CD14-positive monocyte (primary cell): ENCODE measurements around the gene CACNB2. TPM values are rescaled to one million over a fixed set of nuclear protein-coding genes. Genes with fewer than 3 reads are reported as not detected.

Experiments used
- DNase-seq, 3 donors: peaks; one replicate each; pipeline ENCODE4 v3.0.0-alpha.2; 2011 to 2022
- H2AFZ ChIP-seq: 2 replicates; pipeline ENCODE4 v1.6.0; 2012; ENCODE audit warnings: mild to moderate bottlenecking, low read depth, low read length, inconsistent platforms; ENCODE audit not compliant: insufficient read depth, poor library complexity, severe bottlenecking
- H3K27ac ChIP-seq, 2 donors: 1 replicate in 1 of 2; 2 replicates in 1 of 2; pipeline ENCODE4 v1.5.1; 2012 to 2013; ENCODE audit warnings: low read length in 2 of 2, control low read depth in 1 of 2, inconsistent platforms in 1 of 2, low read depth in 1 of 2, mild to moderate bottlenecking in 1 of 2
- H3K27me3 ChIP-seq, 2 donors: one replicate each; pipeline versions ENCODE4 v1.6.0 to v1.6.1; 2011 to 2013; ENCODE audit warnings: low read length in 2 of 2; ENCODE audit not compliant: control insufficient read depth in 2 of 2, insufficient read depth in 2 of 2
- H3K36me3 ChIP-seq, 2 donors: replicated peaks in 1 of 2; 1 replicate in 1 of 2; 2 replicates in 1 of 2; pipeline versions ENCODE4 v1.5.1 to v1.6.1; 2012 to 2013; ENCODE audit warnings: low read length in 2 of 2, control low read depth in 1 of 2, inconsistent platforms in 1 of 2, mild to moderate bottlenecking in 1 of 2; ENCODE audit not compliant: insufficient read depth in 2 of 2, control insufficient read depth in 1 of 2
- H3K4me1 ChIP-seq, 2 donors: 1 replicate in 1 of 2; 2 replicates in 1 of 2; pipeline versions ENCODE4 v1.5.1 to v1.6.1; 2012 to 2013; ENCODE audit warnings: low read length in 2 of 2, control low read depth in 1 of 2, inconsistent platforms in 1 of 2, mild to moderate bottlenecking in 1 of 2, moderate library complexity in 1 of 2; ENCODE audit not compliant: insufficient read depth in 2 of 2, control insufficient read depth in 1 of 2
- H3K4me2 ChIP-seq: replicated peaks from 2 replicates; pipeline ENCODE3; 2012; ENCODE audit warnings: low read length, moderate library complexity, mild to moderate bottlenecking; ENCODE audit not compliant: poor library complexity, severe bottlenecking; ENCODE audit errors: extremely low read depth
- H3K4me3 ChIP-seq, 3 experiments: fragments of 200-600 bp in 1 of 3; sonication (generic) in 1 of 3; replicated peaks in 1 of 3; 1 replicate in 2 of 3; 2 replicates in 1 of 3; pipeline ENCODE4 v1.5.1; 2011 to 2013; ENCODE audit warnings: low read length in 3 of 3, mild to moderate bottlenecking in 3 of 3, control low read depth in 2 of 3, low read depth in 2 of 3, inconsistent platforms in 1 of 3, moderate library complexity in 1 of 3
- H3K79me2 ChIP-seq: 2 replicates; pipeline ENCODE4 v1.6.0; 2012; ENCODE audit warnings: mild to moderate bottlenecking, control low read depth, inconsistent platforms, low read length, moderate library complexity; ENCODE audit not compliant: insufficient read depth
- H3K9ac ChIP-seq: 2 replicates; pipeline ENCODE4 v1.6.0; 2017; ENCODE audit warnings: low read length, mild to moderate bottlenecking; ENCODE audit not compliant: insufficient read depth, poor library complexity, severe bottlenecking
- H3K9me3 ChIP-seq, 2 donors: replicated peaks in 1 of 2; 1 replicate in 1 of 2; 2 replicates in 1 of 2; pipeline versions ENCODE4 v1.5.1 to v1.6.1; 2012 to 2013; ENCODE audit warnings: low read length in 2 of 2, control low read depth in 1 of 2; ENCODE audit not compliant: control insufficient read depth in 1 of 2, insufficient read depth in 1 of 2
- H4K20me1 ChIP-seq: 2 replicates; pipeline ENCODE4 v1.6.0; 2012; ENCODE audit warnings: mild to moderate bottlenecking, low read length, control low read depth, moderate library complexity; ENCODE audit not compliant: insufficient read depth
- H3K27ac Mint-ChIP-seq, 7 donors: one replicate each; pipeline ENCODE4 v1.8.0; 2020; ENCODE audit warnings: mild to moderate bottlenecking in 7 of 7, mixed read lengths in 7 of 7, moderate library complexity in 6 of 7, inconsistent platforms in 2 of 7
- H3K27me3 Mint-ChIP-seq, 3 donors: one replicate each; pipeline ENCODE4 v1.8.0; 2021 to 2022; ENCODE audit warnings: low read depth in 3 of 3, mild to moderate bottlenecking in 3 of 3, mixed read lengths in 3 of 3, moderate library complexity in 3 of 3, inconsistent platforms in 1 of 3
- H3K36me3 Mint-ChIP-seq, 2 donors: one replicate each; pipeline ENCODE4 v1.8.0; 2020; ENCODE audit warnings: mixed read lengths in 2 of 2, inconsistent platforms in 1 of 2, mild to moderate bottlenecking in 1 of 2
- H3K4me1 Mint-ChIP-seq: one replicate; pipeline ENCODE4 v1.8.0; 2020; ENCODE audit warnings: mild to moderate bottlenecking, mixed read lengths
- H3K4me3 Mint-ChIP-seq, 2 donors: one replicate each; pipeline ENCODE4 v1.8.0; 2020; ENCODE audit warnings: mild to moderate bottlenecking in 2 of 2, mixed read lengths in 2 of 2, moderate library complexity in 1 of 2
- H3K9me3 Mint-ChIP-seq, 7 donors: one replicate each; pipeline ENCODE4 v1.8.0; 2020 to 2022; ENCODE audit warnings: mixed read lengths in 7 of 7, mild to moderate bottlenecking in 6 of 7, moderate library complexity in 6 of 7, inconsistent platforms in 2 of 7
- CTCF ChIP-seq: fragments of 200-600 bp; IDR thresholded peaks from one replicate; pipeline ENCODE4 v1.8.0; 2022; ENCODE audit warnings: antibody characterized with exemption, mild to moderate bottlenecking
- WGBS: methylation state at CpG from one replicate; pipeline ENCODE4 v1.1.5; 2013; ENCODE audit warnings: missing lambda C conversion rate; ENCODE audit not compliant: insufficient coverage; 5-methylcytosine and 5-hydroxymethylcytosine counted together
- intact Hi-C, 2 donors: fragments of 100-400 bp; cut with micrococcal nuclease; formaldehyde crosslinking; loops; one replicate each; pipeline versions ENCODE4 v1.15.0 to v1.15.1; 2023
- polyA plus RNA-seq, 3 donors: library from polyadenylated mRNA; depleted of rRNA in 1 of 3; unstranded in 2 of 3; stranded (reverse) in 1 of 3; fragments of 300-500 nt in 2 of 3; fragments of >200 nt in 1 of 3; fragmentation: Illumina TruSeq in 2 of 3; gene quantifications; 1 replicate in 2 of 3; 2 replicates in 1 of 3; pipeline ENCODE4 v1.2.3, GENCODE V29; 2012 to 2021

Gene CACNB2
- polyA plus RNA-seq, 3 donors, result 0.05 TPM; not detected in 2

DNA sequence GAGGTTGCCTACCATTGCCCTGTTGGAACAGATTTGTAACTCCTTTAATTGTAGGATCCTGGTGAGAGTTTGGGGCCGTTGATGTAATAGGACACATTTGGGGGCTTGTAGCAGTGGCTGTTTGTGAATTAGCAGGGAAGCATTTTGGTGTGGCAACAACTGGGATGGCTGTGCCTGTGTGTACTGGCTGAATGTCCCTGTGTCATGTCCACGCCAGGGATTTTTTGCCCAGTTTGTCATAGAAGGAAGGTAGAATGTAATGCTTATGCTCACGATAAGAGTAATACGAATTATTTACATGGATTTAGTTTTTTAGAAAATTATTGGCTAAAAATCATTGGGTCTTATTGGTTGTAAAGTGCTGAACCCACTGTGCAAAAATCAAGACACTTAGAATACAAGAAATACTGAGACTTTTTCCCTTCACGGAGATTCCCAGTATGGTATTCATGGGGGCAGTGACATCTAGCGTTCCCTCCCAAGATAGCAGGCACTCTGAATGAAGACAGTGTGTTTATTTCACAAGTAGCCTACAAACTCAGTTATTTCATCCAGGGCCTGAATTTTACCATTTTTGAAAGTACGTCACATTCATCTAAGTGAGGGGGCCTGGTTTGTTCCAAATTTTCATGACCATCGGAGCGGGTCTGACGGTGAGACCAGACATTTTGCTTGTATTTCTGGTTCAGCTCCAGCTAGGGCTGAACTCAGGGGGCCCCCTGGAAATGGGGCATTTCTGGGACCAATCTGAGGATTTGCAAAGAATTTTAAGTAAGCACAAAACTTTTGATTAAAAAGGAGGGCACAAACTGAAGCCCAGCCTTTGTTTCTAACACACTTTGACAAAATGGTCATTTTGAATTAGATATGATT lies 74.7 kb downstream of the CACNB2 start:
- TF ChIP-seq CTCF, result peak; percentile 80
- Histone ChIP-seq H2AFZ (no peak overlapping the region), H3K36me3 (no peaks in the 10 kb centered on the region), H3K4me3 (no peak overlapping the region), H3K4me2 (no peak overlapping the region), H3K9ac (no peak overlapping the region), H3K4me1 (peaks cover 5 to 6% of the 10 kb centered on the region in 2 donors), H4K20me1 (no peaks in the 10 kb centered on the region), H3K79me2 (no peaks in the 10 kb centered on the region), H3K9me3 (no peaks in the 10 kb centered on the region), H3K27ac (no peak overlapping the region), H3K27me3 (no peaks in the 10 kb centered on the region)
- DNase-seq, result peak; percentile 4 to 22 (median 7)
- Mint-ChIP-seq H3K9me3 (no peaks in the 10 kb centered on the region), H3K36me3 (no peaks in the 10 kb centered on the region), H3K27me3 (peaks cover 0 to 5% (median 2%) of the 10 kb centered on the region in 3 donors), H3K4me1 (peaks cover 11% of the 10 kb centered on the region), H3K27ac (no peak overlapping the region), H3K4me3 (no peak overlapping the region)
- intact Hi-C loops, result no loop called here
- 61% methylated on average over 5 of the region's 10 CpGs for WGBS

- Histone ChIP-seq H3K9ac (no peak overlapping the region), H3K79me2 (no peaks in the 10 kb centered on the region), H2AFZ (no peak overlapping the region), H4K20me1 (no peaks in the 10 kb centered on the region), H3K27me3 (no peaks in the 10 kb centered on the region), H3K9me3 (no peaks in the 10 kb centered on the region), H3K4me2 (no peak overlapping the region), H3K27ac (no peak overlapping the region), H3K4me3 (no peak overlapping the region), H3K4me1 (peaks cover 5 to 6% of the 10 kb centered on the region in 2 donors), H3K36me3 (no peaks in the 10 kb centered on the region)
- WGBS, result no CpG with 5 or more reads among the region's 2 CpGs
- H3K9me3 Mint-ChIP-seq, result no peaks in the 10 kb centered on the region
- peaks cover 11% of the 10 kb centered on the region for H3K4me1 Mint-ChIP-seq
- intact Hi-C loops, result no loop called here
- H3K36me3 Mint-ChIP-seq, result no peaks in the 10 kb centered on the region
- no peak for DNase-seq
- no peak overlapping the region for H3K27ac Mint-ChIP-seq
- peaks cover 0 to 3% (median 2%) of the 10 kb centered on the region in 3 donors for H3K27me3 Mint-ChIP-seq
- TF ChIP-seq CTCF, result no peak
- H3K4me3 Mint-ChIP-seq, result no peak overlapping the region
These were observed 76.3 kb downstream of the CACNB2 start for GRCh38 chr10:18216482-18216881.
